ENCODE results near the gene CELA3B.

GRCh38 chr1:22031214-22031962, 54.6 kb downstream of the CELA3B start:
- TF ChIP-seq NR1H2 (CRISPR knock-in tag; IDR thresholded peaks at IDR 0.05) (no peak), CTCF (IDR thresholded peaks at IDR 0.05) (no peak), ZMAT4 (CRISPR knock-in tag; IDR thresholded peaks at IDR 0.05) (no peak), HMGXB4 (CRISPR knock-in tag; IDR thresholded peaks at IDR 0.05) (no peak), NFYB (CRISPR knock-in tag; conservative IDR thresholded peaks at IDR 0.05; ENCODE audit: low read depth) (no peak), NR3C1 (CRISPR knock-in tag; conservative IDR thresholded peaks at IDR 0.05; ENCODE audit: low read depth) (no peak), JAZF1 (CRISPR knock-in tag; IDR thresholded peaks at IDR 0.05) (no peak)

All from WTC11 (cell line).